ENCODE results near the gene ZFYVE21.

ZFYVE21 gene

DNA sequence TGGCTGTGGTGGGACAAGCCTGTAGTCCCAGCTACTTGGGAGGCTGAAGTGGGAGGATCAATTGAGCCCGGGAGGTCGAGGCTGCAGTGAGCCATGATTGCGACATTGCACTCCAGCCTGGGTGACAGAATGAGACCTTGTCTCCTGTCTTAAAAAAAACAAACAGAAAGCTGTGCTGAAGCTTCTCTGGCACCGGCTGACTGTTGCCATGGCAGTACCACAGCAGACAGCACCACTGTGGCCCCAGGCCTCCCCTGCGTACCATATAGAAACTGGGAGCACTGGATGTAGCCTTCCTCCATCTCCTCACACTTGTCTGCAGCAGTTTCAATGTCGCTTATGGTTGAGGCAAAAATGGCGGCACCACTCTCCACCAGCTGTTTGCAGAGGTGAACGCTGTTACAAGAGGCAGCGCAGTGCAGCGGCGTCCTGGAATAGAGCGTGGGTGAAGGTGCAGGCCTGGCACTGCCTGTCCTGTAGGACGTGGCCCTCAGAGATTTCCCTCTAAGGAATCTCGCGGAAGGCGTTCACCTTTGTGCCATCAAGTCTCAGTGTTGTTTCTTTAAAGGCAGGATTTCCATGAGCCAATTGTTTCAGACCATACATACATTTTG, 21.9 kb downstream of the ZFYVE21 start:
- DNase-seq (ENCODE audit: low spot score) = no peak

DNA sequence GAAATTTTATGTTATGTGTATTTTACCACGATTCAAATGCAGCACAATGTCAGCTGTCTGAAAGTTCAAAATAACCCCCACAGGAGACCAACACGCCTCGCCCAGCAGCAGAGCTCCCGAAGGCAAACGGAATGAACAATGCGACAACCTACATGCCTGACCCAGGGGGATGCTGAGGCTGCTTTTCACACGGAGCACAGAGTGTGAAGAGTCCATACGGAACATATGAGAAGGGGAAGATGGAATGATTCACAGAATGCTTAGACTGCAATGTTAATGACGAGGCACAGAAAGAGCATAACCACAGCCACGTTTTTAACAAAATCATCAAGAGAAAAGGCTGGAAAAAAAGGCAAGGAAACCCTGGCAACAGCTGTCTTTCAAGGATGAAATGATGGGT, 22.6 kb downstream of the ZFYVE21 start:
- no peak for DNase-seq (ENCODE audit: low spot score)

- DNase-seq (ENCODE audit: low spot score) = no peak
These were observed 23.3 kb downstream of the ZFYVE21 start for GRCh38 chr14:103738701-103739451.

DNA sequence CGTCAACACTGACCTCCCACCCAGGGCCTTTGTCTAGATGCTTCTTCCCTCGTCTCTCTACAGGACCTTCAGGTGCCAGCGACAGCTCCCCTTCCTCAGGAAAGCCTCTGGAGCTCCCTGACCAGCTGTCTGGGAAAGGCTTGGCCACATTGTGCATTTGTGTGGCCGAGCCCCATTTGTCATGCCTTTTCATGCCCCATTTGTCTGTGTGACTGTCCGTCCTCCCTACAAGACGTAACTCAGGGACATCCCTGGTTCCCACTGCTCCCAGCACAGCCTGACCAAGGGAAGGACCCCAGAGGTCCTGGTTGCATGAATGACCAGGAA, 23.8 kb downstream of the ZFYVE21 start:
- no peak for DNase-seq (ENCODE audit: low spot score)

DNA sequence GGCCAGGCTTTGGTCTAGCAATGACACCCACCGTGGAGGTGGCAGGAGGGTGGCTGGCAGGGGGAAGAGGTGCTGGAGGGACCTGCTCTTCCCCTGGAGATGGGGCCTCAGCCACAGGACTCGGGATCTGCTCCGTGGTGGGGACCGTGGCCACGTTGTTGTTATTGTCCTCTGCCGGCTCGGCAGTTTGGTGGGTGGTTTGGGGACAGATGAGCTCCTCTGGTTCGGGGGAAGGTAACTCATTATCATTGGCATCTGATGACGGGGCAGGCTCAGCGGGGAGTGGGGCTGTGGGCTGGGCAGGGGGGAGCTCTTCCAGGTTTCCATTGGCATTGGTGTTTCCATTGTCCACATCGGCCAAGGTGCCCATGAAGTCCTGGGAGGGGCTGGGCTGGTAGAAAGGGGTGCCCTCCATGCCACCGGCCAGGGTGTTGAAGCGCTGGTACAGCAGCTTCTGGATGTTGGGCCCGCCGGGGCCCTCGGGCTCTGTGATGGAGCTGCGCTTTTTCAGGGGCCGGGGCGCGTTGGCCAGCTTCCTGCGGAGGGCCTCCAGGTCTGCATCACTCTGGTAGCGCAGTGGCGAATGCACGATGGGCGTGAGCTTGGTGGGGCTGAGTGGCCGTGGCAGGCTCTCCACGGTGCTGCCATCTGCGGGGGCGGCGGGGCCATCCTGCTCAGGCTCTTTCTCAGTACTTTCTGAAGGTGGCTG, 24.3 kb downstream of the ZFYVE21 start:
- no peak for DNase-seq (ENCODE audit: low spot score)

- DNase-seq (ENCODE audit: low spot score) = no peak
These were observed 25.5 kb downstream of the ZFYVE21 start for GRCh38 chr14:103740991-103741689.

- no peak for DNase-seq (ENCODE audit: low spot score)
These were observed 26.3 kb downstream of the ZFYVE21 start for GRCh38 chr14:103741876-103742275.

- no peak for DNase-seq (ENCODE audit: low spot score)
These were observed 27.1 kb downstream of the ZFYVE21 start for GRCh38 chr14:103742499-103743255.

DNA sequence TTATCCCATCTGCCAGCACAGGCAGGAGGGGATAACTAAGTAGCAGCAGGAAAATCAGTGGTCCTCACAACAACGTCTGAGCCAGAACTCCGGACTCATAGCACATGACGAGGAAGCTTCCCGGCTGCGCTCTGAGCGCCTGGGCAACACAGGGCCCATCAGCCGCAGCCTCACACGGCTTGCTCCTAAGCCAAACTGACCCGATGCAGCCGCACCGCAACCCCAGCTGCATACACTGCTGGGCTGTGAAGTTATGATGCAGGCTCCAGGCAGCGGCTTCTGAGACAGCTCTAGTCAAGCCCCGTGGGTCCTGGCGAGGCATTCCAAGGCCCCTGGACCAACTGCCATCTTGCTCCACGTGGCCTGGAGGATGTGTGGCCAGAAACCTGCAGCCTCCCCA, 28.1 kb downstream of the ZFYVE21 start:
- no peak for DNase-seq (ENCODE audit: low spot score)

DNA sequence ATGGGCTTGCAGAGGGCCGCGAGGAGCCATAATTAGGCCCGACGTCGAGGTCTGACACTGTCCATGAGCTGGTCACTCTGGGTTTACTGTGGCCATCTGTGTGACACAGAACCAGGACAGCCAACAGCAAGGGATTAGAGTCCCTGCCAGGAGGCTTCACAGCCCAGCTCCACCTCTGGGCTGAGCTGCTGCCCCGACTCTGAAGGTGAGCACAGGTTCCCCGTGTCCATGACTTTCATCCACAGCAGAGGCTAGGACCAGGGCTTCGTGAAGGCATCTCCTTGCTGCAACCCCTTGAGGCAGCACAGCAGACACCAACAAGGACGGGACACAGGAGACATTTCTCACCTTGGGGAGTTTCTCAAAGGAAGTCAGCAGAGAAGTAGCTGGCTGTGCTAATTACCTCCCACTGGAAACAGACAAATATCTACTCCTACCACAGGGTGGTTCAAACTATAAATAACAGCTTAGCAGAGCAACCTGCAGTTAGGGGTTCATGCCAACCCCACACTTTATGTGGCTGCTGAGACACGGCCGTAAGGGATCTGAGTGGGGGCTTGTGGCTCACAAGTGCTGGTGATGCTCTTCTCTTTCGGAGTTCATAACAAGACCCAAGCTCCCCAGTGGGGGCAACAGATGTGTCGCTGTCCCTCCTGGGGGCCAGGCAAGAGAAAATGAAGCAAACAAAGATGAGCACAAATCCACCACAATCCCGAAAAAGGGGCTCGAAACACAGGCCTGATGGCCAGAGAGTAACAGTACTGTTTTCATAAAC, 29.2 kb downstream of the ZFYVE21 start:
- DNase-seq (ENCODE audit: low spot score) = no peak

GRCh38 chr14:103745424-103745823, 29.8 kb downstream of the ZFYVE21 start:
- DNase-seq (ENCODE audit: low spot score) = no peak

DNA sequence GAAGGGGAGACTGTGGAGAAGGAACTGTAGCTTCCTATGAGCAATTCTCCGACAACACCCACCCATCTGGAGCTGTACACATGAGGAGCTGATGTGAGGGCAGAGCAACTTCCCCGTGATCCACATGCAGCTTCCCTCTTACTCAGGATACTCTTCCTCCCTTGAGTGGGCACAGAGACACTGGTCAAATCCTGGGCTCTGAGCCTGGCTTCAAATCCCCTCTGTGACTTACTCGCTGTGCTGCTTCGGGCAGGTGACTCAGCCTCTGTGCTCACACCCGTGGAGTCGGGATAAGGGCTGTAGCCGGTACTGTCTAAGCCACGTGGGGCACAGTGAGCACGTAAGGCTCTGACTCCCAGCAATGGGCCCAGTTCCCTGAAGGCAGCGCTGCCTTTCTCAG, 31.1 kb downstream of the ZFYVE21 start:
- no peak for DNase-seq (ENCODE audit: low spot score)

- DNase-seq (ENCODE audit: low spot score) = no peak
These were observed 32.9 kb downstream of the ZFYVE21 start for GRCh38 chr14:103748534-103748857.

DNA sequence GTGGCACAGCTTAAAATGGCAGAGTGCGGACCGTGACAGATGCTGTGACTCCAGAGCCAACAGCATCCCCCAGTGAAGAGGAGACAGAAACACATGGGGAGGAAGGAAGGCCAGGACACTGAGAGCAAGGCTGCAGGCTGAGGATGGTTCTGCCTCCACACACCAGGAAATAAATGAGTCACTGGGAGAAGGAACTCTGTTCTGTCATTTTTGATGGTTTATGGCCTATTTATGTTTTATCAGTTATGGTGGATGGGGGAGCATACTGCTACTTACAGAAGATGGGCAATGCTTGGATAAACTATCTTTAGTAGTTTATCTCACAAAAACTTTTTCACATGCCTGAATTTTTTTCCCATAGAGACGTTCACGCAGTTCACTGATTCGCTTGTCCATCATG, 33.8 kb downstream of the ZFYVE21 start:
- DNase-seq (ENCODE audit: low spot score) = no peak

DNA sequence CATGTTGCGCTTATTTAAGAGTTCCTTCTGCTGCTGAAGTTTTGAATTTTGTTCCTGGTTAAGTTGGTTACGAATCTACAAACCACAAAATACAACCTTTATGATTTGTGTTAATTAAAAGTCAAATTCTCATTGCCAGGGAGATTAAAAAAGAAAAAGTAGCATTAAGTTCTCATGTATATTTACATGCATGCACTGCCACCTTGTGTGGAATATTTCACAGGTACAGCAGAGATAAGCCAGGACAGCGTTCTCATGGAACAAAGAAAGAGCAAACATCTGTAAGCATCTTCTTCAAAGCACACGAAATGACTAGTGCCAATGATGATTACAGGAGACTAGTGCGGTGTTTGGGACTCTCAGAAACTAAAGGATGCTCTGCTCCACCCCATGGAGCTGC, 34.2 kb downstream of the ZFYVE21 start:
- no peak for DNase-seq (ENCODE audit: low spot score)

GRCh38 chr14:103753774-103754173, 38.2 kb downstream of the ZFYVE21 start:
- DNase-seq (ENCODE audit: low spot score) = no peak

DNA sequence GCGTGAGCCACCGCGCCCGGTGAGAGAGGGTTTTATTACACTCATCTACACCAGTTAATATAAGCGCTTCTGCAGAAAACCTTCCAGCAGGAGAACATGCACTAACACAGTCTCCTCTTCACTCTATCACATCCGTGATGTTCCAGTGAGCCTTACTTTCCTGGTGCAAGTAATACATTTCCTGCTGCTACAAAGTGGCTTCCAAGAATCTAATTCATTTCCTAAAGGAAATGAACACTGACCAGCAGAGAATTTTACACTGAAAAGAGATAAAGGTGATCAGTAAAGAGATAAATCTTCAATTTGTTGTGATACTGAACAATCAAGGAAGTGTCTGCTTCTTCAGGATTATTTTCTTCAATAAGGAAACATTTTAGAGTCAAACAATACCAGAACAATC, 39.5 kb downstream of the ZFYVE21 start:
- DNase-seq (ENCODE audit: low spot score) = no peak

- DNase-seq (ENCODE audit: low spot score) = no peak
These were observed 42.6 kb downstream of the ZFYVE21 start for GRCh38 chr14:103758059-103758776.

GRCh38 chr14:103762036-103762435, 46.4 kb downstream of the ZFYVE21 start:
- DNase-seq (ENCODE audit: low spot score) = peak; percentile 46

- no peak for DNase-seq (ENCODE audit: low spot score)
These were observed 46.9 kb downstream of the ZFYVE21 start for GRCh38 chr14:103762541-103762940.
